Mesothelial cell of epicardium (in vitro differentiated cells): ENCODE results near the gene DKK2. TPM values are rescaled to one million over a fixed set of nuclear protein-coding genes. Genes with fewer than 3 reads are reported as not detected.

Experiments
- DNase-seq, 2 experiments: peaks; one replicate each; pipeline ENCODE4 v3.0.0; 2021; ENCODE audit warnings: low spot score in 2 of 2; ENCODE audit not compliant: unreplicated experiment in 2 of 2
- H3K27ac Mint-ChIP-seq: 2 replicates; pipeline ENCODE4 v1.8.0; 2021; ENCODE audit warnings: mixed read lengths
- H3K27me3 Mint-ChIP-seq: 2 replicates; pipeline ENCODE4 v1.8.0; 2021; ENCODE audit warnings: low read depth, mixed read lengths
- H3K36me3 Mint-ChIP-seq: 2 replicates; pipeline ENCODE4 v1.8.0; 2021; ENCODE audit warnings: mixed read lengths
- H3K4me1 Mint-ChIP-seq: 2 replicates; pipeline ENCODE4 v1.8.0; 2021; ENCODE audit warnings: mixed read lengths
- H3K4me3 Mint-ChIP-seq: 2 replicates; pipeline ENCODE4 v1.8.0; 2021; ENCODE audit warnings: mild to moderate bottlenecking, moderate library complexity, mixed read lengths
- H3K9me3 Mint-ChIP-seq: 2 replicates; pipeline ENCODE4 v1.8.0; 2021; ENCODE audit warnings: mixed read lengths
- total RNA-seq: library from RNA; stranded (reverse); gene quantifications from 3 replicates; pipeline ENCODE4 v1.2.1, GENCODE V29; 2021
- TF ChIP-seq, protein P1 (sequence below): fragments of 200-600 bp; sonication (generic); IDR thresholded peaks from one replicate; pipeline ENCODE4 v1.5.0; 2021; ENCODE audit warnings: antibody characterized with exemption; ENCODE audit not compliant: unreplicated experiment

The DKK2 gene
- total RNA-seq, 1 donor from 2014 or later = 25.3 TPM

DNA sequence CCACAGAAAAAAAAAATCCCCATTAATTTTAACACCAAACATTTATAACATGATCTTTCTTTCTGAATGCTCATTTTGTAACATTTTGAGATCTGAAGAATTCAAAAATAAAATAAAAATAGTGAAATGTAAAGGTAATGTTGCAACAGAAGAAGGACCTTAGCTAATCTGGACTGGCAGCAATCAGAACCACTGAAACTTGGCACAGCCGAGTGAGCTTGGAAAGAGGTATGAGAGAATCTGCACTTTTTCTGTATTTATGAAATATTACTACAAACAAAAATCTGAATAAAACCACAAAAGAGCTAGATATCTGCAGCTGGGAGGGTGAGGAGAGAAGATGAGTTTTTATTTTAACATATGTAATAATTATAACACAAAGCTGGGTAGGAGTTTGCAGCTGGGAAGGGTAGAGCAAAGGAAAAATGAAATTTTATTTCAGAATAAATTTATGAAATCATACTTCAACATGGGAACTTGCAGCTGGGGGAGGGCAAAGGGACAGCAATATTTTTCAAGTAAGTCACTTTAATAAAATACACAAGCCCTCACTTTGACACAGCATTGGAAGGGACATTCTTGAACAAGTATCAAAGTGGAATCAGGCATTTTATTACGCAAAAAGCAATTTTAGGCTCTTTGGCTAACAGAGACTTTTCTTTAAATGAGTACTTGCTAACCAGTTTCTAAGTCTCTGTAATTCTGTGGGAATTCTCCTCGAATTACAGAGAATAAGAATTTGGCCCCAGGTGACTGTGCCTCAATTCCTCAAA lies 26.7 kb downstream of the DKK2 start:
- H3K4me1 Mint-ChIP-seq = peaks cover 4% of the 10 kb centered on the region
- TF ChIP-seq, protein P1, sequence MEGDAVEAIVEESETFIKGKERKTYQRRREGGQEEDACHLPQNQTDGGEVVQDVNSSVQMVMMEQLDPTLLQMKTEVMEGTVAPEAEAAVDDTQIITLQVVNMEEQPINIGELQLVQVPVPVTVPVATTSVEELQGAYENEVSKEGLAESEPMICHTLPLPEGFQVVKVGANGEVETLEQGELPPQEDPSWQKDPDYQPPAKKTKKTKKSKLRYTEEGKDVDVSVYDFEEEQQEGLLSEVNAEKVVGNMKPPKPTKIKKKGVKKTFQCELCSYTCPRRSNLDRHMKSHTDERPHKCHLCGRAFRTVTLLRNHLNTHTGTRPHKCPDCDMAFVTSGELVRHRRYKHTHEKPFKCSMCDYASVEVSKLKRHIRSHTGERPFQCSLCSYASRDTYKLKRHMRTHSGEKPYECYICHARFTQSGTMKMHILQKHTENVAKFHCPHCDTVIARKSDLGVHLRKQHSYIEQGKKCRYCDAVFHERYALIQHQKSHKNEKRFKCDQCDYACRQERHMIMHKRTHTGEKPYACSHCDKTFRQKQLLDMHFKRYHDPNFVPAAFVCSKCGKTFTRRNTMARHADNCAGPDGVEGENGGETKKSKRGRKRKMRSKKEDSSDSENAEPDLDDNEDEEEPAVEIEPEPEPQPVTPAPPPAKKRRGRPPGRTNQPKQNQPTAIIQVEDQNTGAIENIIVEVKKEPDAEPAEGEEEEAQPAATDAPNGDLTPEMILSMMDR = no peak
- no peaks in the 10 kb centered on the region for H3K9me3 Mint-ChIP-seq
- no peak for DNase-seq
- H3K27ac Mint-ChIP-seq = no peak overlapping the region
- H3K4me3 Mint-ChIP-seq = no peak overlapping the region
- peaks cover 20% of the 10 kb centered on the region for H3K27me3 Mint-ChIP-seq
- no peaks in the 10 kb centered on the region for H3K36me3 Mint-ChIP-seq

DNA sequence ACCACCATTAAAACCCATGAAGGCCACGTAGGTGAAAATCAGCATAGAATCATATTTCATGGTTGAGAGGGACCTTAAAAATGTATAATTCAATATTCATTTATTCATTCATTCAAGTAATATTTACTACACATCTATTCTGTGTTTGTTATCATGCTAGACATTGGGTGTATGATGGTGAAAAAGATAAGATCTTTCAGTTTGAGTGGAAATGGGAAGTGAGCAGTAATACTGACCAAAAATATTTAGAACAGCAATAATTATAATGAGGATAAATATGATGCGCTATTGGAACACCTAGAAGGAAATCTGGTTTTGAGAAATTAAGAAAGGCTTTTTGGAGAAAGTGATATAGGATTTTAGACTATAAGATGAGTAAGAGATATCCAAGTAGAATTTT lies 28.0 kb downstream of the DKK2 start:
- TF ChIP-seq, protein P1 = no peak
- Mint-ChIP-seq H3K9me3 (no peaks in the 10 kb centered on the region), H3K27me3 (peaks cover 16% of the 10 kb centered on the region), H3K4me3 (no peak overlapping the region), H3K4me1 (peaks cover 4% of the 10 kb centered on the region), H3K36me3 (no peaks in the 10 kb centered on the region), H3K27ac (no peak overlapping the region)
- no peak for DNase-seq

DNA sequence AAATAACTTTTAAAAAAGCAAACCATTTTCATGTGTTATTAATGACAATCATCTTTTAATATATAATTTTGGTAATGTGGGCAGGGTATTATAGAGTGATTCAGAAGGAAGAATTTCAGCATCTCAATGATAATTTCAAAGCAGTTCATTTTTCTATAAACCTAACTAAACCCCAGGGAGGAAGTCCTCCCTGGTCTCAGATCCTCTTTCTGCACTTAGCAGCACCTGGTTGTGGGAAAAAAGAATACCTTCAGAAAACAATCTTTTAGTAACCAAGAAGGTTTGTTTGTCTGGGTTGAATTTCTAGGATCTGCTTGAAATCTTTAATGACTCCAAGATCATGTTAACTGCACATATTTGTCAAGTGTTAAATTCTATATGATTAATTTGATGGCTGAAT lies 29.9 kb downstream of the DKK2 start:
- no peaks in the 10 kb centered on the region for H3K36me3 Mint-ChIP-seq
- H3K9me3 Mint-ChIP-seq = no peaks in the 10 kb centered on the region
- peaks cover 14% of the 10 kb centered on the region for H3K27me3 Mint-ChIP-seq
- no peak overlapping the region for H3K4me3 Mint-ChIP-seq
- no peak for DNase-seq
- H3K27ac Mint-ChIP-seq = no peak overlapping the region
- TF ChIP-seq, protein P1 = no peak
- H3K4me1 Mint-ChIP-seq = peaks cover 2% of the 10 kb centered on the region

DNA sequence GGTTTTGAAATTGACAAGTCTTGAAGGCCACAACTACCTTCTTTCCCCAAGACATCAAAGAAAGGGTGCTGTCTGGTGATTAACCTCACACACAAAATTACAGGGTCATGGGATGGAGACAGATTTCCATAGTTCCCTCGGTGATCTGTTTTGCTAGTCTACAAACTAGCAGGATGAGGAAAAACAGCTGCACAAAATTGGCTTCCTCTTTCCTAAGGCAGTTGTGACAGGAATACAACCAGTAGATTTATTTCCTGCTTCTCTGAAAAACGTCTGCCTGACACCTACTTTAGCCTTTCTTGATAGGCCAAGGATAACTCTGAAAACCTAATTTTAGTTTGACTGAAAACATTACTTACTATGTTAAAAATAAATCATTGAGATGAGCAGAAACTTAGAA lies 39.6 kb downstream of the DKK2 start:
- Mint-ChIP-seq H3K4me1 (no peaks in the 10 kb centered on the region), H3K4me3 (no peak overlapping the region), H3K9me3 (no peaks in the 10 kb centered on the region), H3K36me3 (no peaks in the 10 kb centered on the region), H3K27ac (no peak overlapping the region), H3K27me3 (peaks cover 12% of the 10 kb centered on the region)
- TF ChIP-seq, protein P1 = no peak
- DNase-seq = no peak

GRCh38 chr4:106993827-106994226 lies 42.3 kb downstream of the DKK2 start:
- H3K4me1 Mint-ChIP-seq = no peaks in the 10 kb centered on the region
- no peaks in the 10 kb centered on the region for H3K9me3 Mint-ChIP-seq
- no peaks in the 10 kb centered on the region for H3K36me3 Mint-ChIP-seq
- no peak overlapping the region for H3K27ac Mint-ChIP-seq
- DNase-seq = no peak
- no peak overlapping the region for H3K4me3 Mint-ChIP-seq
- TF ChIP-seq, protein P1 = no peak
- H3K27me3 Mint-ChIP-seq = peaks cover 5% of the 10 kb centered on the region
